ENCODE measurements around the gene ING4. TPM values are rescaled to one million over a fixed set of nuclear protein-coding genes. Genes with fewer than 3 reads are reported as not detected.
"Not testable (repeated sequence)": the region's sequence is repeated elsewhere in the genome, so short reads cannot be mapped to it uniquely, and the experiment has no call there.

The ING4 gene
- 38.0 TPM for total RNA-seq
- long read RNA-seq, transcript ING4-201 (8 exons, 1,709 nt): major isoform, 15 of 52 reads
- long read RNA-seq, transcript ING4-203 (8 exons, 741 nt): minor isoform, 8 of 52 reads
- long read RNA-seq, transcript ING4-202 (8 exons, 1,393 nt): minor isoform, 14 of 52 reads
- long read RNA-seq, partial matches to known transcripts: 3 of 52 reads
- long read RNA-seq, other reads (novel, unspliced or antisense): 8 of 52 reads

DNA sequence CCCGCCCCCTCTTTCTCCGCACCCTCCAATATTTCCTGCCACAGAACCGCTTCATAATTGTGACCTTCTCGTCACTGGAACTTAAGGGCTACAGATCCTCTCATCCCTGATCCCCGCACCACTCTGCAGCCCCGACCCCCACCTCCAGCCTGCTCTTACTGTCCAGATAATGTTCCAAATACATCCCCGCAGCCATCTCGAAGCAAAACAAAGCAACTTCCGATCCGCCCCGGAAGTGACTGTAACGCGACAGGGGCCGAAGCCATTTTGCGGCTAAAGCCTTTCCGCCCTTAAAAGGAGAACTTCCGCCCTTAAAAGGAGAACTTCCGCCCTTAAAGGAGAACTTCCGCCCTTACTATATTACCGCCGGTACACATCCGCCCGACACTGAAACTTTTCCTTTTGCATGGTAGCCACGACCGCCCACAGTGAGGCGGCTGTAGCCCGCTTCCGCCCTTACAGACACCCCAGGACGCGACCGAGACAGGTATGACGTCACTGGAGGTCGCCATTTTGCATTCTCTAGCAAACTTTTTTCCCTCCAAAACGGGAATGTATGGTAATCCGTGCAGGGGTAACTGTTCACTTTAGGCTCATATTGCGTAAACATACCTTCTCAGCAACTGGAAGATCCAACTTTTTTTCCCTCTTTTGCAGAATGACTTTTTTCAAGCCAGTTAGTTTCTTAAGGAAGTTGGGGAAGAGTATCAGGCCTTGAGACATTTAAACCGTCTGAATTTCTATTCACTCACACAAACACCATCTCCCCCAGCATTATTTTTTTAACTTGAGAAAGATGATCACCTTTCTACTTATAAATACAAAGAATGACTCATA is at the start of gene ING4:
Gene ING4, minus strand, starts transcription at position 214 of the 837 bp plus-strand sequence. Its CDS starts 18 bp downstream, at position 196.
- Histone ChIP-seq H3K4me3 (peak within 1 kb of the TSS; percentile 87), H3K27ac (peak within 1 kb of the TSS; percentile 76), H3K27me3 (no peaks in the 10 kb centered on the region), H3K9me3 (no peaks in the 10 kb centered on the region), H3K4me1 (peaks cover 11% of the 10 kb centered on the region), H3K36me3 (peaks cover 26% of the 10 kb centered on the region)
- intact Hi-C loops (cut with DNase I): no loop called here
- peak; percentile 99 for ATAC-seq
- peak; percentile 98 for DNase-seq
- TF ChIP-seq, protein P1, sequence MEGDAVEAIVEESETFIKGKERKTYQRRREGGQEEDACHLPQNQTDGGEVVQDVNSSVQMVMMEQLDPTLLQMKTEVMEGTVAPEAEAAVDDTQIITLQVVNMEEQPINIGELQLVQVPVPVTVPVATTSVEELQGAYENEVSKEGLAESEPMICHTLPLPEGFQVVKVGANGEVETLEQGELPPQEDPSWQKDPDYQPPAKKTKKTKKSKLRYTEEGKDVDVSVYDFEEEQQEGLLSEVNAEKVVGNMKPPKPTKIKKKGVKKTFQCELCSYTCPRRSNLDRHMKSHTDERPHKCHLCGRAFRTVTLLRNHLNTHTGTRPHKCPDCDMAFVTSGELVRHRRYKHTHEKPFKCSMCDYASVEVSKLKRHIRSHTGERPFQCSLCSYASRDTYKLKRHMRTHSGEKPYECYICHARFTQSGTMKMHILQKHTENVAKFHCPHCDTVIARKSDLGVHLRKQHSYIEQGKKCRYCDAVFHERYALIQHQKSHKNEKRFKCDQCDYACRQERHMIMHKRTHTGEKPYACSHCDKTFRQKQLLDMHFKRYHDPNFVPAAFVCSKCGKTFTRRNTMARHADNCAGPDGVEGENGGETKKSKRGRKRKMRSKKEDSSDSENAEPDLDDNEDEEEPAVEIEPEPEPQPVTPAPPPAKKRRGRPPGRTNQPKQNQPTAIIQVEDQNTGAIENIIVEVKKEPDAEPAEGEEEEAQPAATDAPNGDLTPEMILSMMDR (IDR thresholded peaks at IDR 0.05): no peak

DNA sequence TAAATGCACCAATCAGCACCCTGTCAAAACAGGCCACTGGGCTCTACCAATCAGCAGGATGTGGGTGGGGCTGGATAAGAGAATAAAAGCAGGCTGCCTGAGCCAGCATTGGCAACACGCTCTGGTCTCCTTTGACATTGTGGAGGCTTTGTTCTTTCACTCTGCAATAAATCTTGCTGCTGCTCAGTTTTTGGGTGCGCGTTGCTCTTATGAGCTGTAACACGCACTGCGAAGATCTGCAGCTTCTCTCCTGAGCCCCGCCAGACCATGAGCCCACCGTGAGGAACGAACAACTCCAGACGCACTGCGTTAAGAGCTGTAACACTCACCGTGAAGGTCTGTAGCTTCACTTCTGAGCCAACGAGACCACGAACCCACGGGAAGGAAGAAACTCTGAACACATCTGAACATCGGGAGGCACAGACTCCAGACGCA is 46.1 kb upstream of the ING4 start:
- Histone ChIP-seq H3K4me1 (no peaks in the 10 kb centered on the region), H3K36me3 (no peaks in the 10 kb centered on the region), H3K27me3 (peaks cover 58% of the 10 kb centered on the region), H3K27ac (no peak overlapping the region), H3K9me3 (no peaks in the 10 kb centered on the region), H3K4me3 (no peak overlapping the region)
- ATAC-seq (no peak), DNase-seq (no peak)
- TF ChIP-seq, protein P1 (IDR thresholded peaks at IDR 0.05): no peak
- intact Hi-C loops (cut with DNase I): no loop called here

DNA sequence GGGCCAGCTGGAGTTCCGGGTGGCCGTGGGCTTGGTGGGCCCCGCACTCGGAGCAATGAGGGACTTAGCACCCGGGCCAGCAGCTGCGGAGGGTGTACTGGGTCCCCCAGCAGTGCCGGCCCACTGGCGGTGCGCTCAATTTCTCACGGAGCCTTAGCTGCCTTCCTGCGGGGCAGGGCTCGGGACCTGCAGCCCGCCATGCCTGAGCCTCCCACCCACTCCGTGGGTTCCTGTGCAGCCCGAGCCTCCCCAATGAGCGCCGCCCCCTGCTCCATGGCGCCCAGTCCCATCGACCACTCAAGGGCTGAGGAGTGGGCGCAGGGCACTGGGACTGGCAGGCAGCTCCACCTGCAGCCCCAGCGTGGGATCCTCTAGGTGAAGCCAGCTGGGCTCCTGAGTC is 45.4 kb upstream of the ING4 start:
- intact Hi-C loops (cut with DNase I); H3K4me3 ChIP-seq; H3K9me3 ChIP-seq; ATAC-seq; DNase-seq; H3K4me1 ChIP-seq; H3K27ac ChIP-seq; H3K36me3 ChIP-seq: not testable (repeated sequence)
- H3K27me3 ChIP-seq: peaks cover 64% of the 10 kb centered on the region

DNA sequence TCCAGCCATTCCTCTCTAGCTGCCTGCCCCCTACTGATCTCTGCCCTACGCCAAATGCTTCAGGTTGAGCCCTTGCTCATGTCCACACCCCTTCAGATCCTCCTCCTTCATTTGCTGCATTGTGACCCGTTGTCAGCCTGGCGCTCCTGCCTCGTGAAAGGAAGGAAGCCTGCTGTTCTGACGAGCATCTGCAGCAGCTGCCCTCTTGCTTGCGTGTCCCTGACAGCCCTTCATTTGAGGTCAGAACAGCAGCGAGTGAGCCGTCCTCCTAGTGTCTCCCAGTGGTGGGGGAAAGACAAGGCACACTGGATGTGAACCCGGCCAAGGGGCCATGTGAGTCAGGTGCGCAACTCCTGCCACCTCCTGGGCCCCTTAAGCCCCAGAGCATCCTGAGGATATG is 40.7 kb upstream of the ING4 start:
- TF ChIP-seq, protein P1 (IDR thresholded peaks at IDR 0.05): no peak
- no peak for ATAC-seq
- peaks cover 11% of the 10 kb centered on the region for H3K4me1 ChIP-seq

DNA sequence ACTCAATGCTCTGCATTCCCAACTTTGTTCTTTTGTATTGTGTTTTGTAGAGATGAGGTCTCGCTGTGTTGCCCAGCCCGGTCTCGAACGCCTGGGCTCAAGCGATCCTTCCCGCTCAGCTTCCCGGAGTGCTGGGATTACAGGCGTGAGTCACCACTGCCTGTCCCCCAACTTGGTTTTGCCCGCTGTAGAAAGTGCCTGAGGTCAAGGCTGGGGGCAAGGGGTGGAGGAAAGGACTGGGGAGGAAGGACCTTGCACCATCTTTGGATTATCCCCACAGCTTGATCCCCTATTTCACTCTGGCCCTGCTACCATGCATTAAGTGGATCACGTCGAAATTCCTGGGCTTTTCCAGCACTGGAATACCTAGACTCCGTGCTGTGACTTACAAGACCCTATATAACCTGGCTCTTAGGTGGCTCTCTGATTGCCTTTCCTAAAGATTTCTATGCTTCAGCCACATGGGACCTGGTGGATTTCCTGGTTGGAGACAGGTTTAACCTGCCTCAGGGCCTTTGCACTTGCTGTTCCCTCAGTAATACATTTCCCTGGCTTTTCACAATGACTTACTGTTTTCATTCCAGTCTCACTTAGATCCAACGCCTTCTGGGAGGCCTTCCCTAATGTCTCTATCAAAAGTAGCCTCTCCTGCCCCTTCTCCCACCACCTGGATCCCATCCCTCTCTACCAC is 38.3 kb upstream of the ING4 start:
- DNase-seq (no peak), ATAC-seq (no peak)
- Histone ChIP-seq H3K27ac (no peak overlapping the region), H3K4me1 (peaks cover 11% of the 10 kb centered on the region), H3K27me3 (peaks cover 79% of the 10 kb centered on the region), H3K4me3 (peak overlapping the region; percentile 25), H3K36me3 (no peaks in the 10 kb centered on the region), H3K9me3 (no peaks in the 10 kb centered on the region)
- intact Hi-C loops (cut with DNase I): no loop called here
- TF ChIP-seq, protein P1 (IDR thresholded peaks at IDR 0.05): no peak

More for the DNA sequence above, 40.7 kb upstream of the ING4 start:
- no peak for DNase-seq
- Histone ChIP-seq H3K27me3 (peaks cover 88% of the 10 kb centered on the region), H3K36me3 (no peaks in the 10 kb centered on the region), H3K9me3 (no peaks in the 10 kb centered on the region), H3K4me3 (no peak overlapping the region), H3K27ac (no peak overlapping the region)
- intact Hi-C loops (cut with DNase I): no loop called here
